PC-3 (cell line): Measurements from ENCODE around the gene LRRC58. TPM values are rescaled to one million over a fixed set of nuclear protein-coding genes. Genes with fewer than 3 reads are reported as not detected.
A peak's percentile ranks its signal among the peaks of the same experiment; 100 is the strongest.

Experiments used
- ATAC-seq: fragments of 200-7000 bp; cut with Tn5 transposase; 2 replicates; pipeline ENCODE4 v1.9.1; 2020; ENCODE audit warnings: mild to moderate bottlenecking, moderate library complexity
- BruUV-seq: library from RNA; stranded (reverse); fragments of 400-500 nt; replicated peaks from 2 replicates; lab custom pipeline; 2021; lab: Mats Ljungman, UMichigan
- CTCF ChIA-PET: fragments of 300-600 bp; sonication (Branson Sonifier 250); formaldehyde crosslinking; loops from one replicate; lab custom pipeline; 2022; ENCODE audit warnings: antibody characterized with exemption; lab: Charles Lee
- POLR2A ChIA-PET: fragments of 300-600 bp; sonication (Branson Sonifier 250); formaldehyde crosslinking; loops from one replicate; lab custom pipeline; 2022; ENCODE audit warnings: antibody characterized with exemption; ENCODE audit not compliant: unreplicated experiment; lab: Charles Lee
- DNase-seq: peaks from one replicate; pipeline ENCODE4 v3.0.0-alpha.2; 2015
- H2AFZ ChIP-seq: fragments of 300-600 bp; sonication (generic); 2 replicates; pipeline ENCODE4 v1.6.0; 2016; ENCODE audit warnings: antibody characterized with exemption, low read length
- H3F3A ChIP-seq: fragments of 300-600 bp; sonication (generic); one replicate; pipeline ENCODE4 v1.6.0; 2017; ENCODE audit warnings: antibody characterized with exemption, low read length, control low read depth, mild to moderate bottlenecking; ENCODE audit not compliant: unreplicated experiment
- H3K27ac ChIP-seq: fragments of 300-600 bp; sonication (generic); 2 replicates; pipeline ENCODE4 v1.5.1; 2016; ENCODE audit warnings: mild to moderate bottlenecking, low read length
- H3K27me3 ChIP-seq: fragments of 300-600 bp; sonication (generic); 2 replicates; pipeline ENCODE4 v1.6.1; 2016; ENCODE audit warnings: low read length, mixed read lengths
- H3K36me3 ChIP-seq: fragments of 300-600 bp; sonication (generic); 2 replicates; pipeline ENCODE4 v1.6.1; 2016; ENCODE audit warnings: low read depth, mixed run types, low read length, mixed read lengths
- H3K4me1 ChIP-seq: fragments of 300-600 bp; sonication (generic); 2 replicates; pipeline ENCODE4 v1.5.1; 2016; ENCODE audit warnings: low read length; ENCODE audit not compliant: insufficient read depth
- H3K4me2 ChIP-seq: fragments of 300-600 bp; sonication (generic); 2 replicates; pipeline ENCODE4 v1.6.0; 2016; ENCODE audit warnings: low read length
- H3K4me3 ChIP-seq: fragments of 300-600 bp; sonication (generic); 2 replicates; pipeline ENCODE4 v1.5.1; 2016; ENCODE audit warnings: mild to moderate bottlenecking, low read length, mixed read lengths
- H3K79me2 ChIP-seq: fragments of 300-600 bp; sonication (generic); 2 replicates; pipeline ENCODE4 v1.6.1; 2017; ENCODE audit warnings: low read length, mixed read lengths
- H3K9ac ChIP-seq: fragments of 300-600 bp; sonication (generic); 2 replicates; pipeline ENCODE4 v1.6.0; 2016; ENCODE audit warnings: mild to moderate bottlenecking, low read length
- H3K9me2 ChIP-seq: fragments of 300-600 bp; sonication (generic); replicated peaks from 2 replicates; pipeline ENCODE4 v1.6.1; 2016; ENCODE audit warnings: mixed run types, low read length, mixed read lengths
- H3K9me3 ChIP-seq: fragments of 300-600 bp; sonication (generic); 2 replicates; pipeline ENCODE4 v1.6.1; 2016; ENCODE audit warnings: low read length, mixed read lengths
- H4K20me1 ChIP-seq: fragments of 300-600 bp; sonication (generic); 2 replicates; pipeline ENCODE4 v1.6.1; 2016; ENCODE audit warnings: low read length, mixed read lengths
- CTCF ChIP-seq: fragments of 300-600 bp; sonication (generic); conservative IDR thresholded peaks from 2 replicates; pipeline ENCODE4 v1.5.1; 2017; ENCODE audit warnings: antibody characterized with exemption, low read depth, mild to moderate bottlenecking, low read length
- EZH2 ChIP-seq: fragments of 300-600 bp; sonication (generic); IDR thresholded peaks from one replicate; pipeline ENCODE4 v1.6.1; 2017; ENCODE audit warnings: antibody characterized with exemption, mild to moderate bottlenecking, low read length; ENCODE audit not compliant: unreplicated experiment
- EZH2phosphoT487 ChIP-seq: fragments of 300-600 bp; sonication (generic); IDR thresholded peaks from 2 replicates; pipeline ENCODE4 v1.6.1; 2018; ENCODE audit warnings: mild to moderate bottlenecking, antibody characterized with exemption, low read length, borderline replicate concordance
- intact Hi-C: fragments of 100-400 bp; cut with micrococcal nuclease; formaldehyde crosslinking; loops from 2 replicates; pipeline ENCODE4 v1.9.0; 2023
- total RNA-seq: library from RNA; depleted of rRNA; stranded (reverse); fragments of >200 nt; gene quantifications from 2 replicates; pipeline ENCODE4 v1.2.3, GENCODE V29; 2014

The LRRC58 gene
- total RNA-seq, 1 experiment from 2014 or later = 33.7 TPM

- DNase-seq (no peak), ATAC-seq (no peak)
- Histone ChIP-seq H3K4me3 (no peak overlapping the region), H3K27ac (no peak overlapping the region), H3K27me3 (no peaks in the 10 kb centered on the region), H3K9me2 (no peaks in the 10 kb centered on the region), H3F3A (no peaks in the 10 kb centered on the region), H3K9me3 (no peaks in the 10 kb centered on the region), H3K36me3 (no peaks in the 10 kb centered on the region), H3K79me2 (no peaks in the 10 kb centered on the region), H3K4me1 (peaks cover 5% of the 10 kb centered on the region; the same call in 1 of the 2 replicates), H4K20me1 (no peaks in the 10 kb centered on the region), H3K9ac (no peak overlapping the region), H2AFZ (no peak overlapping the region), H3K4me2 (no peak overlapping the region)
- no TSS peak for BruUV-seq
- ChIA-PET CTCF (no interaction called here), POLR2A (no interaction called here)
- intact Hi-C loops = no loop called here
- TF ChIP-seq EZH2phosphoT487 = no peak
- no peak for TF ChIP-seq EZH2
- TF ChIP-seq CTCF = no peak
These were observed 59.5 kb downstream of the LRRC58 start for GRCh38 chr3:120289636-120290035.

GRCh38 chr3:120286465-120286864 is 62.7 kb downstream of the LRRC58 start:
- H3K27me3 ChIP-seq = no peaks in the 10 kb centered on the region
- BruUV-seq = no TSS peak
- H3K4me1 ChIP-seq = peaks cover 9% of the 10 kb centered on the region; the same call in 1 of the 2 replicates
- ChIA-PET CTCF (no interaction called here), POLR2A (no interaction called here)
- H3K9me2 ChIP-seq = no peaks in the 10 kb centered on the region
- TF ChIP-seq CTCF (no peak), EZH2 (no peak), EZH2phosphoT487 (no peak)
- H3K79me2 ChIP-seq = no peaks in the 10 kb centered on the region
- no peaks in the 10 kb centered on the region for H3K9me3 ChIP-seq
- no peak overlapping the region for H3K27ac ChIP-seq
- H3K4me3 ChIP-seq = no peak overlapping the region
- no peaks in the 10 kb centered on the region for H3K36me3 ChIP-seq
- ATAC-seq (no peak), DNase-seq (no peak)
- H4K20me1 ChIP-seq = no peaks in the 10 kb centered on the region
- intact Hi-C loops = no loop called here
- H3K9ac ChIP-seq = no peak overlapping the region
- H3F3A ChIP-seq = no peaks in the 10 kb centered on the region
- H2AFZ ChIP-seq = no peak overlapping the region
- H3K4me2 ChIP-seq = no peak overlapping the region

GRCh38 chr3:120285508-120285841 is 63.7 kb downstream of the LRRC58 start:
- no peaks in the 10 kb centered on the region for H4K20me1 ChIP-seq
- TF ChIP-seq EZH2phosphoT487 = no peak
- TF ChIP-seq EZH2 = no peak
- no peak for TF ChIP-seq CTCF
- H3K36me3 ChIP-seq = no peaks in the 10 kb centered on the region
- ATAC-seq (no peak), DNase-seq (no peak)
- H2AFZ ChIP-seq = peak overlapping the region; percentile 93
- H3F3A ChIP-seq = no peaks in the 10 kb centered on the region
- POLR2A ChIA-PET = interaction anchor here (0.7 kb wide), 1 partner anchor 518 kb away, joined by 3 read pairs; no protein-coding TSS in a partner anchor
- TSS peak; percentile 24 for BruUV-seq
- H3K4me1 ChIP-seq = peaks cover 9% of the 10 kb centered on the region; the same call in 1 of the 2 replicates
- H3K79me2 ChIP-seq = no peaks in the 10 kb centered on the region
- no peaks in the 10 kb centered on the region for H3K9me2 ChIP-seq
- peak overlapping the region; percentile 63; the same call in 1 of the 2 replicates for H3K9ac ChIP-seq
- H3K9me3 ChIP-seq = no peaks in the 10 kb centered on the region
- H3K4me3 ChIP-seq = peak overlapping the region; percentile 79
- no peak overlapping the region for H3K27ac ChIP-seq
- H3K4me2 ChIP-seq = peak overlapping the region; percentile 89
- no peaks in the 10 kb centered on the region for H3K27me3 ChIP-seq
- intact Hi-C loops = loop anchor here (2.0 kb wide), 1 partner anchor 65 kb away; no protein-coding TSS in a partner anchor
- CTCF ChIA-PET = no interaction called here
